HL-60/S4 (cell line): ENCODE data around the gene DCST2.
"Not testable (repeated sequence)": the region's sequence is repeated elsewhere in the genome, so short reads cannot be mapped to it uniquely, and the experiment has no call there.

ENCODE experiments used
- in situ Hi-C: fragments of 300-500 bp; cut with MboI; formaldehyde crosslinking; loops from 2 replicates; pipeline ENCODE4 v1.14.3; 2022; ENCODE audit warnings: low sequenced_read_pairs

DCST2 gene

GRCh38 chr1:154983776-154984466, 49.7 kb downstream of the DCST2 start:
- in situ Hi-C loops, result no loop called here

GRCh38 chr1:154982897-154983648, 50.5 kb downstream of the DCST2 start, which contains the start of gene FLAD1:
FLAD1 (plus strand) TSS chr1:154983344; CDS start chr1:154983695, 351 bp downstream.
- in situ Hi-C loops, result no loop called here

DNA sequence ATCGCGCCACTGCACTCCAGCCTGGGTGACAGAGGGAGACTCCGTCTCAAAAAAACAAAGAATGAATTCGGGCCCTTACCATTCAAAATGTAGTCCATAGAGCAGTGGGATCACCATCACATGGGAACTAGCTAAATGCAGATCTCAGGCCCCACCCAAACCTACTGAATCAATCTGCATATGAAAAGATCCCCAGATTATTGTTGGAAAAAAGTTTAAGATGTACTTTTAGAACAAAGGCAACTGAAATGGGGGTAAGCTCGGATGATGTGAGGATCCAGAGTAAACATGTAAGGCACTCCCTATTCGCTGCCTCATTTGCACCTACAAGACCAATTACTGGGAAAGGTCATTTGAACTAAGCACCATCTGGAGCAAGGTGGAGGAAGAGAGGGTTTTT, 51.2 kb downstream of the DCST2 start:
- in situ Hi-C loops, result no loop called here

DNA sequence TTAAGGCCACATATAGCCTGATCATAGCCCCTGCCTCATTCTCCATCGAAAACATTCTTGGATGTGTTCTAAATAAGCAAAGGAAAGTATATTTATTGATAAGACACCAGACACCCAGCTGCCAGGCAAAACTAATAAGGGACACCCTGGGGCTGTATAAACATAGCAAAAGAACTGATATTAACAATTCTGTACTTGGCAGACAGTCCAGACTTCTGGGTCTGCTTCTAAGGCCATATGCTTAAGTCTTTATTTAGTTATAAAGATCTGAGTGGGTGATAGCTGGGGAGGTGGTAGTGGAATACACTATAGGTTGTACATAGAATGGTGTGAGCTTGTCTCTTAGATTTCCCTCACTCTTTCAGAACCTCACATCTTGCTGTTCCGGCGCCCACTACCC, 55.2 kb downstream of the DCST2 start:
- in situ Hi-C loops, result no loop called here

- in situ Hi-C loops, result not testable (repeated sequence)
Observed at GRCh38 chr1:154977762-154978161, 55.8 kb downstream of the DCST2 start.

DNA sequence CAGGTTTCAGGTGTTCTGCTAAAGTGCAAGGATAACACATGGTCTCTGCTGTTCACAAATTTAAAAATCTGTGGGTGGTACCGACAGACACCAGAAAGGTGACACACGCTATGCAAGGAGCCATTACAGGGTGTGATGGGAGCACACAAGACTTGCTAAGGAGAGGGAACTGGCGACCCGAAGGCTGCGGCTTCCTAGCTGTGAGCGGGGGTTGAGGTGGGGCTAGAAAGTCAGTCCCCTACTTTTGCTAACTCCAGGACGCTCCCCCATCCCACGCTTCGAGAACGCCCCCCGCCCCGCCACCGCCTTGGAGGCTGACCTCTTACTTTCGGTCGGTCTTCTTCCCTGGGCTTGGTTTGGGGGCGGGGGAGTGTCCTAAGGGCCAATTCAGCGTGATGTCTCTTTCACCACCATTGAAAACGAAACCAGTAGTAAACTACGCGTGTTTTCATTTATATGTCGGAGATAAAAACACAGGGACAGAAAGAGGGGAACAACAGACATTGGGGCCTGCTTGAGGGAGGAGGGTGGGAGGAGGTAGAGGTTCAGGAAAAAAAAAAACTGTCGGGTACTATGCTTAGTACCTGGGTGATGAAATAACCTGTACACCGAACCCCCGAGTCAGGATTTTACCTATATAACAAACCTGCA, 58.0 kb downstream of the DCST2 start:
- in situ Hi-C loops, result no loop called here

DNA sequence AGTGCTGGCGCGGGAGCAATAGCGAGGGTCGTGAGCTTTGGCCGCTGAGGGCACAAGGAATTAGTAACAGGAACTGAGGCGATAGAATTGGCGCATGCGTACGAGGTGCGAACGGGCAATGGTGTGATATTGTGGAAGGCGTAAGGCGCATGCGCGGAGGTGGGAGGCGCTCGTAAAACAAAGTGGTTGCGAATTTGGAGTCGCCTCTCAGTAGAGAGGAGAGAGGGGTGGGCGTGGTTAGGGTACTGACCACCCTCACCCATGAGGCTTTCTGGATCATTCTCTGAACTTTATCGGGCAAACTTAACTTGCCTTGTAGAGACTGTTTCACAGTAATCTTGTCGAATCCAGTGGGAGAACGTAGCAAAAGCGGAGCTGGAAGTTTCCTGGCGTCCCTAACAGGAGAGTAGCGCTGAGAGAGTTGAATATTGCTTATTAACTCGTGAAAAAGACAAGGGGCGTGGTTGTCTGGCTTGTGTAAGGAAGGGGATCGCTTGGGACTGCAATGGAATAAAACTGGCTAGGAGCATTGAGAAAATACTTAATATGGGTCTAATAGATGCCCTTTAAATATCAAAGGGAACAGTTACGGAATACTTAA, 58.7 kb downstream of the DCST2 start:
- in situ Hi-C loops, result no loop called here

GRCh38 chr1:154974102-154974807, 59.3 kb downstream of the DCST2 start, which contains the start of gene CKS1B:
CKS1B (plus strand) TSS chr1:154974681; CDS start chr1:154974746, 65 bp downstream.
- in situ Hi-C loops, result no loop called here

- in situ Hi-C loops, result no loop called here
Observed at GRCh38 chr1:154973344-154974101, 60.1 kb downstream of the DCST2 start.

DNA sequence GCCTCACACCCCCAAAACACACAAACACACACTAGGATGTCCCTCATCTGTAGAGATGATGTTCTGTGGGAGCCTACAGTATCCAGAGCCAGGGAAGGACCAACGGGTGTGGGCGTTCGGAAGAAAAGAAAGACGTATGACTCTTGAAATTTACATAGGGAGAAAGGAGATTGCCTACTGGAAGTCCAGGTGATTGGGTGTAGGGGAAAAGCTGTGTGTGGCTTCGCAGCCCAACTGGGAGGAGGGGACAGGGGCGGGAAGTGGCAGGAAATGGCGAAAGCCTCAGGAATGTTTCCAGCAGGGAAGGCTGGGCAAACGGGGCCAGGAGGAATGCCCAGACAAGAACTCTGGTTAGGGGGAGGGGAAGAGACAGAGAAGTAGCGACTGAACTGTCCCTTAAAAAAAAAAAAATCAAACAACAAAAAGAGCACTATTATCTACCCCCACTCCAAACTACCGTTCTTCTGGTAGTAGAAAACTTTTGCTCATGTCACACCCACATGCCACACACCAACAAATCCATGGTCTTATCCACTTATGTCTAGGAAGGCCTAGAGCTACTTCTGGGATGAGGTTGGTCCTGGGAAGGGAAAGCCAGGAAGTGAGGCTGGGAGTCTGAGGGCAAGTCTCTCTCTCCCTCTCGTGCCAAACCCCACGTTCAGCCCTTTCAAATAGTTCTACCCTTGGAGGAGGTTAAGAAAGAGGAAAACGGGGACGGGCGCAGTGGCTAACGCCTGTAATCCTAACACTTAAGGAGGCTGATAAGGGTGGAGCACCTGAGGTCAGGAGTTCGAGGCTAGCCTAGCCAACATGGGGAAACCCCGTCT, 60.9 kb downstream of the DCST2 start:
- in situ Hi-C loops, result no loop called here

GRCh38 chr1:154972213-154972516, 61.4 kb downstream of the DCST2 start:
- in situ Hi-C loops, result no loop called here

DNA sequence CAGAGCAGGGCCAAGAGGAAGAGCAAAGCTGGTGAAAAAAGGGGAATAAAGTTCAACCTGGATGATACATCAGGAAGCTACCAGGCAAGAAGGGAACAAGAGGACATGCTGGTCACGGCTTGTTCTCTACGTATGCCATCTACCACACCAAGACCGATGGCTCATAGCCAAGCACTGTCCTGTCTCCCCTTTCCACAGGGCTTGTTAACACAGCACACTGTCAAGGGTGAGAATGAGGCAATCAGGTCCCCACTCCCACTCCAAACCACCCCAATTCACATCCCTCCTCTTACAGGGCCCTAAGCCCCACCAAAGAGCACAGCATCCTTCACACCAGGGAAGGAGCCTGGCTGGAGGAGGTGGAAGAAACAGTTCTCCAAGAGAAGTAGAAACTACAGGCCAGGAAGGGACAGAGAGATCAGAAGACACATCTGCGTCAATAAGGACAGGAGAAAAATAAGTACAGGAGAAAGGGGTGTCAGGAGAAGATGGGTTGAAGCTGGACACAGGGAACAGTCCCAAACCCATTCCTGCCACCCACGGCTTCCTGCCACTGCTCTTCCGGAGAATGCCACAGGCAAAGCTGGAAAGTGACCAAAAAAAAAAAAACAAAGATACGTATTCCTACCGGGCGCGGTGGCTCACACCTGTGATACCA, 62.1 kb downstream of the DCST2 start:
- in situ Hi-C loops, result no loop called here

- in situ Hi-C loops, result no loop called here
Observed at GRCh38 chr1:154970631-154971340, 62.8 kb downstream of the DCST2 start, which contains the start of gene SHC1. SHC1 (minus strand) TSS chr1:154970747; CDS start chr1:154970526, 221 bp downstream.

- in situ Hi-C loops, result no loop called here
Observed at GRCh38 chr1:154969860-154970452, 63.6 kb downstream of the DCST2 start.

DNA sequence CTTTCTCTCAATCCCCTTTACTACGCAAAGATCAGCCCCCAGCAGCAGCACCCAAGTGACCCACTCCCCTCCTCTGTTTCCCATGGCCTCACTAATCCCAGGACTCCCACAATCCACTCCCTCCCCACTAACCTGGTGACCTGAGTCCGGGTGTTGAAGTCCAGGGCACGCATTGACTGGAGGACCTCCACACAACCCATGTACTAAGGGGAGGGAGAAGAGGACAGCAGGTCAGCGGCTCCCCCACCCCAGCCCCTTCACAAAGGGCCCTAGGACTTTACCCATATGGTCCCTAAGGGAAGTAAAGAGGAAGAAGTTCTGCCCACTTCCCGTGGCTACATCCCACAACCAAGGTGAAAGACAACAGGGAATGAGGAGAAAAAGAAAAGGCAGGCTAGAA, 64.3 kb downstream of the DCST2 start:
- in situ Hi-C loops, result no loop called here

- in situ Hi-C loops, result no loop called here
Observed at GRCh38 chr1:154968731-154969130, 64.8 kb downstream of the DCST2 start.
